Measurements from ENCODE around the gene RANBP9.

Gene RANBP9

DNA sequence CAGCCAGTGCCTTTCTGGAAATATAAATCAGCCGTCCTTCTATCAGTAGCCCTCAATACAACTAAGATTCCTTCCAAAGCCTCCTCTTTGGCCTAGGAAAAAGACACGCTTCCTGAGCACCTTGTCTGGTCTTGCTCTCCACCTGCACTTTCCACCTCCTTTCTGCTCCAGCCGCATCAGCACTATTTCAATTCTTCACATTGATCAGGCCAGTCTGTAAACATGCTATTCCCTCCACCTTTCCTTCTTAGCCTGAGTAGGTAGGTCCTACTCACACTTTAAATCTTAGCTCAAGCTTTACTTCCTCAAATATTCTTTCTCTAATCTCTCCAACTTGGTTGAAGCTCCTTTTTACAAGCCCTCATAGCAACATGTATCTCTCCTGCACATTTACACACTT is 11.4 kb downstream of the RANBP9 start:
- H3K36me3 ChIP-seq (ENCODE audit: control insufficient read depth, insufficient read depth, low read length), result no peaks in the 10 kb centered on the region
- TF ChIP-seq, protein P1, sequence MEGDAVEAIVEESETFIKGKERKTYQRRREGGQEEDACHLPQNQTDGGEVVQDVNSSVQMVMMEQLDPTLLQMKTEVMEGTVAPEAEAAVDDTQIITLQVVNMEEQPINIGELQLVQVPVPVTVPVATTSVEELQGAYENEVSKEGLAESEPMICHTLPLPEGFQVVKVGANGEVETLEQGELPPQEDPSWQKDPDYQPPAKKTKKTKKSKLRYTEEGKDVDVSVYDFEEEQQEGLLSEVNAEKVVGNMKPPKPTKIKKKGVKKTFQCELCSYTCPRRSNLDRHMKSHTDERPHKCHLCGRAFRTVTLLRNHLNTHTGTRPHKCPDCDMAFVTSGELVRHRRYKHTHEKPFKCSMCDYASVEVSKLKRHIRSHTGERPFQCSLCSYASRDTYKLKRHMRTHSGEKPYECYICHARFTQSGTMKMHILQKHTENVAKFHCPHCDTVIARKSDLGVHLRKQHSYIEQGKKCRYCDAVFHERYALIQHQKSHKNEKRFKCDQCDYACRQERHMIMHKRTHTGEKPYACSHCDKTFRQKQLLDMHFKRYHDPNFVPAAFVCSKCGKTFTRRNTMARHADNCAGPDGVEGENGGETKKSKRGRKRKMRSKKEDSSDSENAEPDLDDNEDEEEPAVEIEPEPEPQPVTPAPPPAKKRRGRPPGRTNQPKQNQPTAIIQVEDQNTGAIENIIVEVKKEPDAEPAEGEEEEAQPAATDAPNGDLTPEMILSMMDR (IDR thresholded peaks at IDR 0.05; ENCODE audit: insufficient read depth, low read length, poor library complexity, severe bottlenecking), result no peak

DNA sequence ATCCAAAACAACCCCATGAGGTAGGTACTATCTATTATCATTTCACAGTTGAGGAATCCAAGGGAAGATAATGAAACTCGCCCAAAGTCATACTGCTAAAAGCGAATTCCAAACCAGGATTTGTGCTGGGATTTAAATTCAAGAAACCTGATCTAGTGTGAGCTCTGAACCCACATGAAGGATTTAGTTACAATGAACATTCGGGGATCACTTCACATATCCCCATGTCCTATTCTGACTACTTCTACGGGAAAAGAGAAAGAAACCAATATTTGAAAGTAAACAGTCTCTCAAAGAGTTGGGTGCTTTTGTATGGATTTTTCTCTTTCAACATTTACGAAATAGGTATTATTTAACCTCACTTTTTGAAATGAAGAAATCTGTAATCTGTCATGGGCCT is 12.9 kb downstream of the RANBP9 start:
- TF ChIP-seq, protein P1 (IDR thresholded peaks at IDR 0.05; ENCODE audit: insufficient read depth, low read length, poor library complexity, severe bottlenecking), result no peak
- H3K36me3 ChIP-seq (ENCODE audit: control insufficient read depth, insufficient read depth, low read length), result no peaks in the 10 kb centered on the region
- DNase-seq (ENCODE audit: extremely low read depth, insufficient read length), result no peak
- no peaks in the 10 kb centered on the region for H3K27me3 ChIP-seq (replicated peaks; ENCODE audit: control insufficient read depth, insufficient read depth, low read length)
- no peak overlapping the region for H3K4me3 ChIP-seq (replicated peaks; ENCODE audit: low read depth, low read length)

More for the DNA sequence above, 11.4 kb downstream of the RANBP9 start:
- no peak for DNase-seq (ENCODE audit: extremely low read depth, insufficient read length)
- no peaks in the 10 kb centered on the region for H3K27me3 ChIP-seq (replicated peaks; ENCODE audit: control insufficient read depth, insufficient read depth, low read length)
- H3K4me3 ChIP-seq (replicated peaks; ENCODE audit: low read depth, low read length), result no peak overlapping the region

DNA sequence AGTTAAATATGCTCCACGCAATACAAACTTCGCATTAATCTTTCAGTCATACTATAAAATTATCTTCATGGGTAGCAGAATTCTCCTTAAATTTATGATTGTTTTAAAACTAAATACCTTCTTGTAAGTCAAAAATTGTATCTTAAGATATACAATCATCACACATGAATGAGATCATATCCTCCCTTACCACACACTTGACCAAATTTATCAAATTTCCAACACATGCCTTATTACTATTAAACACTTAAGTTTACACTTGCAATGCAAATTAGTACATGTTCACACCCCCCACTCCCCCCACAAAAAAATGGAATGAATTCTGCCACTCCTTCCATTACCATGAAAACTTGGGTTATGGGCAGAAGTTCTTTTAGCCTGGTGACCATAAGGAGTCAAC is 13.8 kb downstream of the RANBP9 start:
- Histone ChIP-seq H3K4me3 (replicated peaks; ENCODE audit: low read depth, low read length) (no peak overlapping the region), H3K27me3 (replicated peaks; ENCODE audit: control insufficient read depth, insufficient read depth, low read length) (no peaks in the 10 kb centered on the region), H3K36me3 (ENCODE audit: control insufficient read depth, insufficient read depth, low read length) (no peaks in the 10 kb centered on the region)
- TF ChIP-seq, protein P1 (IDR thresholded peaks at IDR 0.05; ENCODE audit: insufficient read depth, low read length, poor library complexity, severe bottlenecking), result no peak
- DNase-seq (ENCODE audit: extremely low read depth, insufficient read length), result no peak

DNA sequence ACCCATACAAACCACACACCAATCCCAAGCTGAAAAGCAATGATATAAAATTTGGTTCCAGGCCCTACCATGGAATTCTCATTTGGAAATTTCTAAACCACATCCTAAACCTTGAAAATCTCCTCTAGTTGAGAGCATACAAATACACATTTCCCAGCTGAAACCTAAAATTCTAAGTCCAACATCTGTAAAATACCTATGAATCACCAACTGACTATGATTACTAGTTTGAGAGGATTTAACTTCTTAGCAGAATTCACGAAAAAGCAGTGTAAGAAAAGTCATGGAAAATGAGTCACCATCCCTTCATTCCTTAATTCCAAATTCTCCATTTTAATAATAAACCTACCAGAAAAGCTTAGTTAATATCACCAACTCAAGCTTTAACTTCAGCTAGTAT is 15.4 kb downstream of the RANBP9 start:
- DNase-seq (ENCODE audit: extremely low read depth, insufficient read length), result no peak
- no peak overlapping the region for H3K4me3 ChIP-seq (replicated peaks; ENCODE audit: low read depth, low read length)
- TF ChIP-seq, protein P1 (IDR thresholded peaks at IDR 0.05; ENCODE audit: insufficient read depth, low read length, poor library complexity, severe bottlenecking), result no peak
- H3K27me3 ChIP-seq (replicated peaks; ENCODE audit: control insufficient read depth, insufficient read depth, low read length), result no peaks in the 10 kb centered on the region
- H3K36me3 ChIP-seq (ENCODE audit: control insufficient read depth, insufficient read depth, low read length), result no peaks in the 10 kb centered on the region

DNA sequence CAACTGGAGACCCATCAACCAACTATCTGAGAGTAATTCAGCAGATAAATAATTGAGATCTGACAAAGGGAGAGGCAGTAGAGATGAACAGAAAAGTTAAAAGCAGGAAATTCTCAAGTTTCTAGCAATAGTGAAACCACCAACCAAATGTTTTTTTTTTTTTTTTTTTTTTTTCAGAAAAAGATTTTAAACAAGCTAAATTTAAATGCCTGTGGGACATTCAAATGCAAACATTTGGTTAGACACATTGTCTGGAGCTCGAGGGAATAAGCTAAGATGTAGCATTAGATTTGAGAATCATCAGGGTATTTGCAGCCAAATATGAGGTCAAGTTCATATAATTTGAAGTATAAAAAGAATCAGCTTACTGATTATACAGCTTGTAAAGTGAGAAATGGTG is 16.4 kb downstream of the RANBP9 start:
- DNase-seq (ENCODE audit: extremely low read depth, insufficient read length), result no peak

More for the DNA sequence above, 16.4 kb downstream of the RANBP9 start:
- Histone ChIP-seq H3K4me3 (replicated peaks; ENCODE audit: low read depth, low read length) (no peak overlapping the region), H3K27me3 (replicated peaks; ENCODE audit: control insufficient read depth, insufficient read depth, low read length) (no peaks in the 10 kb centered on the region), H3K36me3 (ENCODE audit: control insufficient read depth, insufficient read depth, low read length) (no peaks in the 10 kb centered on the region)
- TF ChIP-seq, protein P1 (IDR thresholded peaks at IDR 0.05; ENCODE audit: insufficient read depth, low read length, poor library complexity, severe bottlenecking), result no peak
